CD4-positive, alpha-beta T cell treated with Interleukin-17A for 1 hour (primary cell): Measurements from ENCODE around the gene BDH2.

ENCODE experiments used
- DNase-seq: peaks from one replicate; pipeline ENCODE4 v3.0.0-alpha.2; 2020

Gene BDH2

DNA sequence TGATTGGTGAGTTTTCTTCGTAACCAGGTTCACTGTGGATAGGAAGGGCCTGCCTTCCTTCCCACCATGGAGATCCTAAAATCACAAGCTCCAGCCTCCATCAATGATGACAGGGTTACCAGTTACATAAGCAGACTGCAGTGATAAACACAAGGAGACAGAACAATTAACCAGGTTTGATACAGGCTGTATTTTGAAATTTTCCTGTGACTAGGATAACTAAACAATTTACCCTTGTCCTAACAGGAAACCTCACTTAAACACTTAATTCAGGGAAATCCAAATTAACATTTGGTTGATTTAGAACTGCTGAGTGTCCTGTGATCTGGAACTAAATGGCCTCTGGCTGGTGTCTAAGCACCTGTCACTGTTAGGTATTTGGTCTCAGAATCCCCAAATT, 20.0 kb downstream of the BDH2 start:
- DNase-seq: no peak

- DNase-seq: no peak
Measured at GRCh38 chr4:103076747-103077347, 22.8 kb downstream of the BDH2 start, which contains the start of gene SLC9B2. TSS of gene SLC9B2 (minus strand) at chr4:103076761. CDS start at chr4:103067550, 9,211 bp downstream.

- peak; percentile 76 for DNase-seq
Measured at GRCh38 chr4:103075894-103076746, 23.5 kb downstream of the BDH2 start.

DNA sequence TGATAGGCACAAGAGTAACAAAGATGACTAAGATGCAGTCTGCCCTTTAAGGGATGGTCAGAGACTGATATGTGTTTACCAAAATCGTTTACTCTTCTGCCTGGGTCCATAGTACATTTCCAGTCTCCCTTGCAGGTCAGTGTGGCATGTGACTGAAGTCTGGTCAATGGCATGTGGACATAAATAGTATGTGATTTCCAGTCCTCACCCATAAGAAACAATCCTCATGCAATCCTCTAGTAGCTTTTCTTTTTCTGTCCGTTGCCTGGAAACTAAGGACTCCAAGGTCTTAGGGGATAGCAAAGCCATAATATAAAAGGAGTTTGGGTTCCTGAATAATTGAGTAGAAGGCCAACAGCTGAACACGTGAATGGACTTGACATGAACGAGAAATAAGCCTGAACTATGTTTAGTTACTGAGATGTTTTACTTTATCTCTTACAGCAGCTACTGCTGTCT, 24.2 kb downstream of the BDH2 start:
- DNase-seq: peak; percentile 10

DNA sequence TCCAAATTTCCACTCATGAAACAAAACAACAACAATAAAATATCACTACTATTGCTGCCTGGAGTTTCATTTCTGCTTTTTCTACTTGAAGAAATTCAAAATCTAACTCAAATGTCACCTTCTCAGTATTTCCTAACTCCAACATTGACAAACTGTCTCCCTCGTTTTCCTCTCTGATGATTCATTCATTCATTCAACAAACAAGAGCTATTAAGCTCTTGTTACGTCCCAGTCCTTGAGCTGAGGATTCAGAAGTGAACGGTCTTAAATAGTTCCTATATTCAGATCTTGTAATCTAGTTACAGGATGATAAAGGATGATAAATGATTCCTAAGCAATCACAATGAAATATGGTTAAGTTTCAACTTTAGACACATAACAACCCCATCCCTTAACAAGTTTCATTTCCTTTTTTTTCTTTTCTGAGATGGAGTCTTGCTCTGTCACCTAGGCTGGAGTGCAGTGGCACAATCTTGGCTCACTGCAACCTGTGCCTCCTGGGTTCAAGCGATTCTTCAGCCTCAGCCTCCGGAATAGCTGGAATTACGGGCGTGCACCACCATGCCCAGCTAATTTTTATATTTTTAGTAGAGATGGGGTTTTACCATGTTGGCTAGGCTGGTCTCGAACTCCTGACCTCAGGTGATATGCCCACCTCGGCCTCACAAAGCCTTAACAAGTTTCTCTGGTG, 24.7 kb downstream of the BDH2 start:
- no peak for DNase-seq

- DNase-seq: no peak
Measured at GRCh38 chr4:103073792-103074438, 25.7 kb downstream of the BDH2 start.

DNA sequence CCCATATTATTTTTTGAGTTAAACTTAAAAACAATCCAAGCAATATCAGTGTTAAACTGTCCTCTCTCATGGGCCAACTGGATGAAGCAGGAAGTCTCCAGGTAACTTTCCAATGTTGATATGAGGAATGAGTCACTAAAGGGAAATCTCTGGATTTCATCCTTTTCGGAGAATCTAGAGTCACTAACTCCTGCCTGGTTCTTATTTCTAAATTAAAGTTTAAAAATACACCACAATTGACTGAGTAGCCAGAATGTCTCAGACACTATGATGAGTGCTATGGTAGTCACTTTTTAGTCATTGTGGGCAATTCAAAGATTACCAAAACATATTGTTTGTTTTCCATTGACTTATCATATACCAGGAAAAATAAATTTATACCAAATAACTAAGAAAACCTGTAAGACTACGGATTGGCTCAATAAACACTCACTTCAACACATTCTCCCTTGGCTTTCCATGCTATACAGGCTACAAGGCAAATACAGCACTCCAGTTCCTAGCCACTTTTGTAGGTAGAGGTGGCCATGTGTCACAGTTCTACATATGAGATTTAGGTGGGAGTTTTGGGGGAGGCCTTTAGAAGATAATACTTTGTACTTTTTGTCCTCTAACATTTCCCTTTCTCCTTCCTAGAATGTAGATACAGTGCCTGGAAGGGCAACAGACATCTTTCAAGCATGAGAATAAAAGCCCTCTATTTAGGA, 31.6 kb downstream of the BDH2 start:
- no peak for DNase-seq

- DNase-seq: no peak
Measured at GRCh38 chr4:103060453-103061148, 39.0 kb downstream of the BDH2 start.

GRCh38 chr4:103054030-103054429, 45.6 kb downstream of the BDH2 start:
- no peak for DNase-seq

GRCh38 chr4:103052779-103053178, 46.9 kb downstream of the BDH2 start:
- no peak for DNase-seq

DNA sequence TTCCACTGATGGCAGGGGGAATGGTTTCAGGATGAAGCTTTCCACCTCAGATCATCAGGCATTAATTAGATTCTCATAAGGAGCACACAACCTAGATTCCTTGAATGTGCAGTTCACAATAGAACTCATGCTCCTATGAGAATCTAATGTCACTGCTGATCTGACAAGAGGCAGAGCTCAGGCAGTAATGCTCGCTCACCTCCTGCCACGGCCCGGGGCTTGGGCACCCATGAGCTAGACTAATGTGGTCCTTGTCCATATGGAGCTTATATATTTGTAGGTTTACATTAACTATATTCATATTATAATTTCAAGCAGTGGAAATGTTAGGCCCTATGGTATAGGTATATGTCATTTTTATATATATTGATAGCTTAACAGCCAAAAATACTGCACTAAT, 47.5 kb downstream of the BDH2 start:
- DNase-seq: no peak

GRCh38 chr4:103050736-103051436, 48.7 kb downstream of the BDH2 start:
- no peak for DNase-seq

- peak; percentile 67 for DNase-seq
Measured at GRCh38 chr4:103046416-103047290, 53.0 kb downstream of the BDH2 start.

GRCh38 chr4:103044183-103044582, 55.5 kb downstream of the BDH2 start:
- no peak for DNase-seq

DNA sequence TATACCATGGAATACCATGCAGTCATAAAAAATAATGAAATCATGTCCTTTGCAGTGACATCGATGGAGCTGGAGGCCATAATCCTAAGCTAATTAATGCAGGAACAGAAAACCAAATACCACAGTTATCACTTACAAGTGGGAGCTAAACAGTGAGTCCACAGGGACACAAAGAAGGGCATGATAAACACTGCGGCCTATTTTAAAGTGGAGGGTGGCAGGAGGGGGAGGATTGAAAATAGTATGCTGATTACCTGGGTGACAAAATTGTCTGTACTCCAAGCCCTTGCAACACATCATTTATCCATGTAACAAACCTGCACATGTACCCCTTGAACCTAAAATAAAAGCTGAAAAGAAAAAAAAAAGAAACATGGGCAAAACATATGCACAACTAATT, 63.5 kb downstream of the BDH2 start:
- no peak for DNase-seq

- DNase-seq: no peak
Measured at GRCh38 chr4:103032574-103032973, 67.1 kb downstream of the BDH2 start.

- DNase-seq: no peak
Measured at GRCh38 chr4:103030791-103031190, 68.8 kb downstream of the BDH2 start.

DNA sequence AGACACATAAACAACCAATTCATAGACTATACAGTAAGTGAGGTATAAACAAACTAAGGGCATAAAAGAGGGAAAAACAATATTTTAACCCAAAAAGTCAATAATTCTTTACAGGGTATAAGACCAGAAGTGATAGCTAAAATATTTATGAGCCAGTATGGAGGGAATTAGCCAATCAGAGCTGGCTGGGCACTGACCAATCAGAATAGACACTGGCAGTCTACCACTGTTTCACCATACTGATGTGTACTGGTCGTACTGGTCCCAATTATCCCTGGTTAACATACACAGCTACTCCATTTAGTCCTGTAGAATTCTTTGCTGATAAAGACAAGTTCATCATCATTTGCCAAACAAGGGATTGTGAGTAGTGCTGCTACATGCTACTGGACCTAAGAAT, 70.3 kb downstream of the BDH2 start:
- DNase-seq: no peak
